ENCODE measurements around the gene COL7A1.

COL7A1 gene

DNA sequence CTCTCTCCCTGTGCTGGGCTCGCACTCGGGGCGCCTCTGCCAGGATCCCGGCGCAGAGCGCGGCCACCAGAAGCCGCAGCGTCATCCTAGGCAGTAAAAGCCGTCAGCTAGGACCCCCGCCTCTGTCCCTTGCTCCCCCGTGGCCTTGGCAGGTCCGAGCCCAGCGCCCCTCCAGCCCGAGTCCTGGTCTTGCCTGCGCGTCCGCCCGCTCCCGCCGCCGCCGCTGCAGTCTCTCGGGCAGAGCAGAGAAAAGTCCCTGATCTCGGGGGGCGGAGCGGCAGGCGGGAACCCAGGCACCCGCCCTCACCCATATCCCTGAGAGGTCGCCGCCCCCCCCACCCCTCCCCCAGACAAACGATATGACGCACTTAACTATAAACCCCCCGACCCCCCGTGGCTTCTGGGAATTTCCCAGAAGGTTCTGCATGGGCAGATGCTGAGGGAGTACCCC is at the start of gene COL7A1:
Gene COL7A1 (minus strand): TSS at position 255 of the 451 bp plus-strand sequence. CDS start 170 bp downstream, at position 85.
- Histone ChIP-seq H3K9ac (ENCODE audit: low read depth, low read length) (peak within 1 kb of the TSS; percentile 62), H3K4me1 (ENCODE audit: insufficient read depth, low read length) (peaks cover 36% of the 10 kb centered on the region)

DNA sequence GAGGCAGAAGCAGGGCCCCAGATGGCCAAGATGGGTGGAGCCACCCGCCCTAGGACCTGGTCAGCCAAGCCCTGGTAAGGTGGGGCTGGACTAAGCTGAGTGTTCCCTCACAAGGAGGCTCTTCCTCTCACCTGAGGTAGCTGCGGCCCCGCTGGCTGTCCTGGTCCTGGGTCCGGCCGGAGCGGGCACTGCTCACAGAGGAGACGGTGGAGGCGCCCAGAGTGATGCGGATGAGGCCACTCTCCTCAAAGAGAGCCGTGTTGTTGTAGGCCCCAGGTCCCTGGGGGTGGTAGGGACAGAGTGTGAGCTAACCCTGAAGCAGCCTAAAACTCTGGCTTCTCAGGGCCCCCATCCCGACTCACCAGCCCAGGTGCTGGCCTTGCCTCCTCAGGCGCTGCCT is 47.5 kb upstream of the COL7A1 start:
- Histone ChIP-seq H3K9me3 (ENCODE audit: control insufficient read depth, insufficient read depth, low read length) (no peaks in the 10 kb centered on the region), H3K4me1 (ENCODE audit: insufficient read depth, low read length) (no peaks in the 10 kb centered on the region), H3K36me3 (ENCODE audit: insufficient read depth, low read length) (no peaks in the 10 kb centered on the region; the same call in 1 of the 2 replicates), H3K9ac (ENCODE audit: low read depth, low read length) (no peak overlapping the region)

More for the DNA sequence above, at the start of gene COL7A1:
- Histone ChIP-seq H3K9me3 (ENCODE audit: control insufficient read depth, insufficient read depth, low read length) (no peaks in the 10 kb centered on the region), H3K36me3 (ENCODE audit: insufficient read depth, low read length) (peaks cover 17% of the 10 kb centered on the region; the same call in 1 of the 2 replicates)

DNA sequence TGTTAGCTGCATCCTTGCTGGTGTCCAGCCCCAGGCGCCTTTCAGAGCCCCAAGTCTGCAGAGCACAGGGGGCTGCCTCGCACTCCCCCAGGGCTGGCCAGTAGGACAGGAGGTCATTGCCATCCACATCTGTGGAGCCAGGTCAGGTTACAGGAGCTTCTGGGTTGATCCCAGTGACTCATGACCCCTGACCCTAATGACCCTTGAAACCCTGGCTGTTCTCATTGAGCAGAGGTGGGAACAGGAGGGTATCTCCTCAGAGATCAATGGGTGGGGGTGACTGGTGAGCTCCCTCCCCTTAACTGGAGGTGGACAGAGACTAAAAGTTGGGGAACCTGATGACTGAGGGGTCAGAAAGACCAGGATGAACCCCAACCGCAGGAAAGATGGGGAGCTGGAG is 46.3 kb upstream of the COL7A1 start:
- Histone ChIP-seq H3K4me1 (ENCODE audit: insufficient read depth, low read length) (peaks cover 9% of the 10 kb centered on the region), H3K9ac (ENCODE audit: low read depth, low read length) (no peak overlapping the region), H3K9me3 (ENCODE audit: control insufficient read depth, insufficient read depth, low read length) (no peaks in the 10 kb centered on the region), H3K36me3 (ENCODE audit: insufficient read depth, low read length) (no peaks in the 10 kb centered on the region; the same call in 1 of the 2 replicates)

DNA sequence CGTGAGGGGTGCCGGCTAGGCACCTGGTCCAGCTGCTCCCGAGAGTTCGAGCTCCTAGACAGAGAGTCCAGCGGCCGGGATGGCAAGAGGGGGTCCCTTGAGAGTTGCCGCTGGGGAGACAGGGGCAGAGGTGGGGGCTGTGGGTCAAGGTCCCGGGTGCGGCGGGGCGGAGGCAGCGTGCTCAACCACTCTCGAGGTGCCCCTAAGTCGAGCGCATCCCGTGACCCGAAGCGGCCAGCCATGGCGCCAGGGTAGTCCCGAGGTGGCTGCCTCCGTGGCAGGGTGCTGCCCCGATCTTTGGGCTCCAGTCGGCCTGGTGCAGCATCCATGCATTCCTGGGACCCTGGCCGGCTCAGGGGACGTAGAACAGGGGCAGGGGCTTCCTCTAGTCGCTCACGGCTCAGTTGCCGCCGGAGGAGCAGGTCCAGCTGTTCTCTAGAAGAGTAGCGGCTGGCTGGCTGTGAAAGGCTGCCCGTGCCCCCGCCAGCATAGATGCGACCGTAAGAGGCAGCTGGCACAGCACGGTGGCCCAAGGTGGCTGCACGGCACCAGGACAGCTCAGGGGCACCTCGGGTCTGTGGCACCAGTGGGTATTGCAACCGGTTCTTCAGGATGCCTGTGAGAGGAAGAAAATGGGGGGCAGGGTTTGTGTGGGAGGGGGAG is 44.9 kb upstream of the COL7A1 start:
- Histone ChIP-seq H3K36me3 (ENCODE audit: insufficient read depth, low read length) (no peaks in the 10 kb centered on the region; the same call in 1 of the 2 replicates), H3K4me1 (ENCODE audit: insufficient read depth, low read length) (peaks cover 9% of the 10 kb centered on the region), H3K9ac (ENCODE audit: low read depth, low read length) (no peak overlapping the region), H3K9me3 (ENCODE audit: control insufficient read depth, insufficient read depth, low read length) (no peaks in the 10 kb centered on the region)

DNA sequence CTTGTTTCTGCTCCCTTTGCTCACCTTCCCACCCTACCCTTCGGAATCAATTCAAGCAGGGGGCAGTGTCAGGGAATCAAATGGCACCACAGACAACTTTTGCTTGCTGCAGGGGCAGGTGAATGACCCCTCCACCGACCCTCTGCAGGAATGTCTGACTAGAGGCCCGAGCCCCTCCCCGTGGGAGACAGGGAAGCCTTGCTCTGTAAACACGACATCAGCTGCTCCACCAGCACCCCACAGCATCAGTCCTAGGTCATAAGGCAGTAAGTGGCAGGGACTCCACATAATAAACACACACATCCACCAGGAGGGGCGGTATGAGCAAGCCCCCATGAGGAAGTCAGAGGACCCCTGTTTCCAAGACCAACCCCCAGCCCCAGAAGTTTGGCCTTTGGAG is 42.2 kb upstream of the COL7A1 start:
- no peaks in the 10 kb centered on the region for H3K9me3 ChIP-seq (ENCODE audit: control insufficient read depth, insufficient read depth, low read length)
- peaks cover 17% of the 10 kb centered on the region for H3K4me1 ChIP-seq (ENCODE audit: insufficient read depth, low read length)
- H3K9ac ChIP-seq (ENCODE audit: low read depth, low read length) = no peak overlapping the region
- H3K36me3 ChIP-seq (ENCODE audit: insufficient read depth, low read length) = peaks cover 5% of the 10 kb centered on the region

DNA sequence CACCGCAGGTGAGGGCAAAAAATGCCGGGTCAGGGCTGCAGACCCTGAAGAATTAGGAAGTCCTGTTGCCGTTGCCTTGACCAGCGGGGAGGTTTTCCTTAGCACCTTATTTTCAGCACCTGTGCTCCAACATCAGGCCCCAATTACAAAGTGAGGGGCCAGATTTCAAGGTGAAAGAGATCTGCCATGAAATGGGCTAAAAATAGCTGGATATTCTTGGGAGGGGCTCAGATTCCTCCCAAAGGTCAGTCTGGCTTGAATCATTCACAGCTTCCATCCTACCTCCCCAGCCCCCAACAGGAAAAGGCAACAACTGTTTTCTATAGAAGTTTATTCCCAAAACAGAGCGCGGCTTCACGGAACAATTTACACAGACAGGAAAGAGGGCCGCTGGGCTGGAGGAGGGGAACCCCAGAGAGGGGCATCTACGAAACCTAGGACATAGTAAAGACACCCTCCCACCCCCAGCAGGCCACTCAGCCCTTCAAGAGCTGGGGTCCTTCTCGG is 41.1 kb upstream of the COL7A1 start:
- H3K9ac ChIP-seq (ENCODE audit: low read depth, low read length) = peak overlapping the region; percentile 97
- H3K4me1 ChIP-seq (ENCODE audit: insufficient read depth, low read length) = peaks cover 17% of the 10 kb centered on the region
- peaks cover 8% of the 10 kb centered on the region for H3K36me3 ChIP-seq (ENCODE audit: insufficient read depth, low read length)
- no peaks in the 10 kb centered on the region for H3K9me3 ChIP-seq (ENCODE audit: control insufficient read depth, insufficient read depth, low read length)

DNA sequence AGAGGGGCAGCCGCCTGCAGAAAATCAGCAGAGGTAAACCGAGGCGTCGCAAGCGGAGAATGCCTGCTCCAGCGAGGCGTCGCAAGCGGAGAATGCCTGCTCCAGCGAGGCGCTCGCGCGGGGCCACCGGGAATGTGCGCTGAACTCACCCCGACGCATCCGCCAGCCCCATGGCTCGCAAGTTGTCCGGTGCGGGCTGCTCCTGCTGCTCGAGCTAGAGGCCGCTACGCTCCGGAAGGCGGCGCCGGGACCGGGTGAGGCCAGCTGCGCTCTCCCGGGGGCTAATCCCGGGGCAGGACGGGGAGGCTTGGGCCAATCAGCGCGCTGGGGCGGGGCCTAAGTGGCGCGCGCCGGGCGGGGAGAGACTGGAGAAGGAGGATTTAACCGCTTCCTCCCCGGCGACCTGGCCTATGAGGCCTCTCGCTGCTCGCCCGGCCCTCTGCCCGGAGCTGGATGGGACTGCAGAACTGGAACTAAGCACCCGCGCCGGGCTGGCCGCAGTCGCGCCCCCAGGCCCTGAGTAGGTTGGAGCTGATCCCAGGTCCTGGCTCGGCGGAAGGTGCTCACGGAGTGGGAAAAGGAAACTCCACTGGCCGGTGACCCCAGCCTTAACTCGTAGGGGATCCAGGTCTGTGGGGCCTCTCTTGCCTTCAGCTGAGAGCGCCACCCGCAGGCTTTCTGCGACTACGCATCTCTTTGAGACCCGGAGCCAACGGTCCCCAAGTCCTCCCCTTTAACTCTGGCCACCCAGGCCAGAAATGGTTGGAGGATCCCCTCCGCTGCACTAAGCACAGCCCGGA is 40.3 kb upstream of the COL7A1 start, which contains the start of gene SLC26A6:
Gene SLC26A6 (minus strand): TSS at position 240 of the 800 bp plus-strand sequence. CDS start 68 bp downstream, at position 172.
- peak within 1 kb of the TSS; percentile 97 for H3K9ac ChIP-seq (ENCODE audit: low read depth, low read length)
- no peaks in the 10 kb centered on the region for H3K9me3 ChIP-seq (ENCODE audit: control insufficient read depth, insufficient read depth, low read length)
- H3K4me1 ChIP-seq (ENCODE audit: insufficient read depth, low read length) = peaks cover 17% of the 10 kb centered on the region
- H3K36me3 ChIP-seq (ENCODE audit: insufficient read depth, low read length) = peaks cover 8% of the 10 kb centered on the region

DNA sequence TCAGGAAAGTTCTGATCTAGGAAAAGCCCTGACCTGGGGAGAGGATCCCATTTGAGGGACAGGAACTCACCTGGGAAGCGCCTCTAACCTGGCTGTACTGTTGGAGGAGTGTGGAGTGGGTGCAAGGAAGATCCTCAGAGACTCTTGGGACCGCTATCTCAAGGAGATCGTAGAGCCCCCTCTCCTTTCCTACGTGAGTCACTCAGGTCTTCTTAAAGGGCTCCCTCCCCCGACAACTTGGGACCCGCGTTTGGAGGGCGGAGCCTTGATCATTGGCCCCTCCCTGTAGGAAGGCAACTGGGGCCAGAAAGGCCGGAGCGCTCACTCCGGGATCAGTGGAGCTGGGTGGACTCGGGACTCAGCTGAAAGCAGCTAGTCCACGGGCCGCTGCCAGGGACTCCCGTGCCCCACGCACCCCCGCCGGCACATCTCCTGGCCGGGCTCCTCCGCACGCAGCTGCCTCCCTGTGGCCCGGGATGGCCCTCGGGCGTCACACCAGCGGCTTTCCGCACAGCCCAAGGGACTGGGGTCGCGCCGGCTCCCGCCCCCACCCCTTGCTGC is 39.6 kb upstream of the COL7A1 start:
- Histone ChIP-seq H3K4me1 (ENCODE audit: insufficient read depth, low read length) (peaks cover 17% of the 10 kb centered on the region), H3K36me3 (ENCODE audit: insufficient read depth, low read length) (peaks cover 8% of the 10 kb centered on the region), H3K9me3 (ENCODE audit: control insufficient read depth, insufficient read depth, low read length) (no peaks in the 10 kb centered on the region), H3K9ac (ENCODE audit: low read depth, low read length) (peak overlapping the region; percentile 97)

DNA sequence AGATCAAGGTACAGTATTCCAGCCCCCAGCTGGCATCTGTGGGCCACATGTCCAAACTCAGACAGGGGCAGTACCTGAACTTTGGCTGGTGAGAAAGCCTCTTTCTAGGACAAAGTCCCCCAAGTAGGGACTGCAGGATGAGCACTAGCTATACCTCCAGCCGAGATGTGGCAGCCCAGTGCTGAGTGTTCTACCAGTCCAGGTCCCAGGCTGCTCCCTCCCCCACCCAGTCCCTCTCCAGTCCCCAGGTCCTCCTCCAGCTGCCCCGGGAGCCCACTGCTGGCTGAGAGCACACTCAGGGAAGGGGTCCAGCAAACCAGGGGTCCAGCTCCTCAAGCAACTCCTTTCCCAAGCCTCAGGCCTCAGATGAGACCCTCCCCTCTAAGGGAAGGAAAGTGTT is 38.6 kb upstream of the COL7A1 start:
- H3K36me3 ChIP-seq (ENCODE audit: insufficient read depth, low read length) = peaks cover 11% of the 10 kb centered on the region
- H3K4me1 ChIP-seq (ENCODE audit: insufficient read depth, low read length) = peaks cover 17% of the 10 kb centered on the region
- H3K9me3 ChIP-seq (ENCODE audit: control insufficient read depth, insufficient read depth, low read length) = no peaks in the 10 kb centered on the region
- H3K9ac ChIP-seq (ENCODE audit: low read depth, low read length) = peak overlapping the region; percentile 97; the same call in 1 of the 2 replicates

DNA sequence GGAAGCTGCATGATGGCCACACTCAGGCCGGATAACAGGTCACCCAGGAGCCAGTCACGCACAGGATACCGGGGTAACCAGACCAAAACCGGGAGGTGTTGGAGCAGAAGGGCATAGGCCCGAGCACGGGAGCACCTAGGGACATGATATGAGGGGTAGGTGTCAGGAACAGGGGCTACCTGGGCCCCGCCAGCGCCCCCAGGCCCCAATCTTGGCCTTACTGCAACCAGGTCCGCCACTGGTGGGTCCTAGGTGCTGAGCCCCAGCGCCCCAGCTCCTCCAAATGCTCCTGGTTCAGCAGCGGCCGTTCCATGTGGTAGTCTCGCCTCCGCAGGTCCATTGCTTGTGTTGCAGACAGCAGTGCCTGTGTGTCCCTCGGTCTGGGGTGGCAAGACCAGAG is 38.1 kb upstream of the COL7A1 start:
- Histone ChIP-seq H3K9me3 (ENCODE audit: control insufficient read depth, insufficient read depth, low read length) (no peaks in the 10 kb centered on the region), H3K9ac (ENCODE audit: low read depth, low read length) (no peak overlapping the region), H3K36me3 (ENCODE audit: insufficient read depth, low read length) (peaks cover 11% of the 10 kb centered on the region), H3K4me1 (ENCODE audit: insufficient read depth, low read length) (peaks cover 17% of the 10 kb centered on the region)

DNA sequence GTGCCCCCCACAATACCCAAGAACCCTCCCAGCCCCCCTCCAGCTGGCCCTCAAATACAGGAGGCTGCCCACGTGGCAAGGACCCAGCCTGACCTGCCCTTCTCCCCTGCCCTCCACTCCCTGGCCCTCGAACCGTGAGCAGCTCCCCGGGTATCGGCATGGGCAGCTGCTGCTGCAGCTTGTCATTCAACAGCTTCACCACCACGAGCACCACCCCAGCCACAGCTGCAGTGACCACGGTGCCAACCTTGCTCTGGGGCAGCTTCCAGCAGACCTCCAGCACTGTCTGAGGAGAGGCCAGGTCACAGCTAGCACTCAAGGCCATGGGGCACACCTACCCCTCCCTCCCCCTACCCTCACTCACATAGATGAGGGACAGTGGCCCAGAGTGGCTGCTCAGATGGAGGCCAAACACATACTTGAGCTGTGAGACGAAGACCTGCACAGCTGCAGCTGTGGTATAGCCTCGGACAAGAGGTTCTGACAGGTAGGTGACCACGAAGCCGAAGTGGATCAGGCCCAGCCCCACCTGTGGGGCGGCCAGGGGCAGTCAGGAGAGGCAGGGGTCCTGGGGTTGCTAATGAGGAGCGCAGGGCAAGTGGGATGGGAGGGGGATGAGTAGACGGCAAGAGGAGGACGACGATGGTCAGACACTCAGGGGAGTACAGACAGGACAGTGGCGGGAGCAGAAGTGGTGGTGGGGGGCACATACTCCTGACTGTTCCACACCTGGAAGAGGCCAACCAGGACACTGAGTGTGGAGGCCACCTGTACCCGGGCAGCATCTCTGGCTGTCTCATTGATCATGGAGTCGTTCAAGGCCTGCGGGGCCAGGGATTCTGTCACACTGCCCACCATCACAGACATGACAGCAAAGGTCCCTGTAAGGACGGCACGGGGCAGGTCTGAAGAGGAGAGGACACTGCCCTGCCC is 36.7 kb upstream of the COL7A1 start:
- peaks cover 10% of the 10 kb centered on the region for H3K4me1 ChIP-seq (ENCODE audit: insufficient read depth, low read length)
- no peaks in the 10 kb centered on the region for H3K9me3 ChIP-seq (ENCODE audit: control insufficient read depth, insufficient read depth, low read length)
- H3K9ac ChIP-seq (ENCODE audit: low read depth, low read length) = no peak overlapping the region
- H3K36me3 ChIP-seq (ENCODE audit: insufficient read depth, low read length) = peaks cover 11% of the 10 kb centered on the region

DNA sequence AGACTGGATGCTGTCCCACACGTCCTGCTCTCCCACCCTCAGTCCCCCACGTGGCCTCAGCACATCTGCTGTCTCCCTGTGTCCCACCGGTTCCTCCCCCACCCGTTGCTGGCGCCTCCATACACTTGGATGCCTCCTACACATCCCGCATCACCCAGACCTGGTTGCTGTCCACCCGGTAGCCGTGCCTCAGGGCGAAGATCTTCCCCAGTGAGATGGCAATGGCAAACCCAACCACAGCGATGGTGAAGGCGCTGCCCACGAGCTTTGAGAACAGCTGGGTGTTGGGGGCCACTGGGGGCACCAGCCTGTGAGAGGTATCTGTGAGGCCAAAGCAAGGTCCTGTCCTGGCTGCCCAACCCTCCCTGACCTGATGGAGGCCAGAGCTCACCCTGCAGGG is 35.7 kb upstream of the COL7A1 start:
- Histone ChIP-seq H3K9me3 (ENCODE audit: control insufficient read depth, insufficient read depth, low read length) (no peaks in the 10 kb centered on the region), H3K9ac (ENCODE audit: low read depth, low read length) (no peak overlapping the region), H3K4me1 (ENCODE audit: insufficient read depth, low read length) (0 out of 2 replicates have a peak, but pooled peaks cover 7% of the 10 kb centered on the region), H3K36me3 (ENCODE audit: insufficient read depth, low read length) (peaks cover 13% of the 10 kb centered on the region)

DNA sequence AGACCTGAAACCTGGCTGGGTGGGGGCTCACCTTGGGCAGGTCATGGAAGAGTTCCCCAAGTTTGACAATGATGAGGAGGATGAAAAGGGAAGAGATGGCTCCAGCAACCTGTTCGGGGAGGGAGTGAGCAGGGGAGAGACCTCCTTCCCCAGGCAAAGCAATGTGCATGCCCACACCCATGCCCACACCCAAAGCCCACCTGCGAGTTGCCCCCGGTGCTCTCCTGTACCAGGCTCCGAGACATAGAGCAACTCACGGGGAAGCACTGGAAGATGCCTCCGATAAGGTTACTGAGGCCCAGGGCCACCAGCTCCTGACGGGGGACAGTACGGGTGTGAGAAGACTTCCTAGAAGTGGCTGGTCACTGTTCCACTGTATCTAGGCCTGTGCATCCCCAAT is 35.3 kb upstream of the COL7A1 start:
- H3K36me3 ChIP-seq (ENCODE audit: insufficient read depth, low read length) = peaks cover 13% of the 10 kb centered on the region
- 0 out of 2 replicates have a peak, but pooled peaks cover 7% of the 10 kb centered on the region for H3K4me1 ChIP-seq (ENCODE audit: insufficient read depth, low read length)
- H3K9ac ChIP-seq (ENCODE audit: low read depth, low read length) = no peak overlapping the region
- no peaks in the 10 kb centered on the region for H3K9me3 ChIP-seq (ENCODE audit: control insufficient read depth, insufficient read depth, low read length)

Data from ES-I3 (cell line).